ENCODE measurements around the gene XXYLT1. TPM values are rescaled to one million over a fixed set of nuclear protein-coding genes. Genes with fewer than 3 reads are reported as not detected.

Gene XXYLT1
- total and polyA plus RNA-seq, 2 of the 8 experiments (the other 6 are each of a cell fraction or from before 2014, with no cell fraction given): 18.9 to 23.8 TPM

DNA sequence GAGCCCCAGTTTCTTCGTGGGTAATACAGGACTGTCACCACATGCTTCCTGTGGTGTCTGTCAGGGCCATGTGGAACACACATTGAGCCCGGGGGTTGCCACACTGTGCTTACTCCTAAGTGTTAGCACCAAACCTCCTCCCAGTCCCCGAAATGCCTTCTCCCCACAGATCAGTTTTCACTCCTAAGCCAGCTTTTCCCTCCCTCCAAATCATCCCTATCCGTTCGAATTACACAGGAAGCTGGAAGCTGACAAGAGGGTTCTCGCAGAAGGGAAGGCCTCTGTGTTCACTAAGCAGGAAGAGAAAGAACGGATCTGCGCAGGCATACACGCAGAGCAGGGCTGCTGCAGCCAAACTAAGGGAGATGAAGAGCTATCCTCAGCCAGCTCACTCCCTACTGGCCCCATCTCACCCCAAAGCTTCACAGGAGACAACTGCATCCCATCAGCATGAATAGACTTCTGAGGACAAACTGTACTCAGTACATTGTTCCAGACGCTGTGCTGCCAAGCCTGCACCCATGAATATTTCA, 32.3 kb downstream of the XXYLT1 start (continued):
- TF ChIP-seq, protein P1, sequence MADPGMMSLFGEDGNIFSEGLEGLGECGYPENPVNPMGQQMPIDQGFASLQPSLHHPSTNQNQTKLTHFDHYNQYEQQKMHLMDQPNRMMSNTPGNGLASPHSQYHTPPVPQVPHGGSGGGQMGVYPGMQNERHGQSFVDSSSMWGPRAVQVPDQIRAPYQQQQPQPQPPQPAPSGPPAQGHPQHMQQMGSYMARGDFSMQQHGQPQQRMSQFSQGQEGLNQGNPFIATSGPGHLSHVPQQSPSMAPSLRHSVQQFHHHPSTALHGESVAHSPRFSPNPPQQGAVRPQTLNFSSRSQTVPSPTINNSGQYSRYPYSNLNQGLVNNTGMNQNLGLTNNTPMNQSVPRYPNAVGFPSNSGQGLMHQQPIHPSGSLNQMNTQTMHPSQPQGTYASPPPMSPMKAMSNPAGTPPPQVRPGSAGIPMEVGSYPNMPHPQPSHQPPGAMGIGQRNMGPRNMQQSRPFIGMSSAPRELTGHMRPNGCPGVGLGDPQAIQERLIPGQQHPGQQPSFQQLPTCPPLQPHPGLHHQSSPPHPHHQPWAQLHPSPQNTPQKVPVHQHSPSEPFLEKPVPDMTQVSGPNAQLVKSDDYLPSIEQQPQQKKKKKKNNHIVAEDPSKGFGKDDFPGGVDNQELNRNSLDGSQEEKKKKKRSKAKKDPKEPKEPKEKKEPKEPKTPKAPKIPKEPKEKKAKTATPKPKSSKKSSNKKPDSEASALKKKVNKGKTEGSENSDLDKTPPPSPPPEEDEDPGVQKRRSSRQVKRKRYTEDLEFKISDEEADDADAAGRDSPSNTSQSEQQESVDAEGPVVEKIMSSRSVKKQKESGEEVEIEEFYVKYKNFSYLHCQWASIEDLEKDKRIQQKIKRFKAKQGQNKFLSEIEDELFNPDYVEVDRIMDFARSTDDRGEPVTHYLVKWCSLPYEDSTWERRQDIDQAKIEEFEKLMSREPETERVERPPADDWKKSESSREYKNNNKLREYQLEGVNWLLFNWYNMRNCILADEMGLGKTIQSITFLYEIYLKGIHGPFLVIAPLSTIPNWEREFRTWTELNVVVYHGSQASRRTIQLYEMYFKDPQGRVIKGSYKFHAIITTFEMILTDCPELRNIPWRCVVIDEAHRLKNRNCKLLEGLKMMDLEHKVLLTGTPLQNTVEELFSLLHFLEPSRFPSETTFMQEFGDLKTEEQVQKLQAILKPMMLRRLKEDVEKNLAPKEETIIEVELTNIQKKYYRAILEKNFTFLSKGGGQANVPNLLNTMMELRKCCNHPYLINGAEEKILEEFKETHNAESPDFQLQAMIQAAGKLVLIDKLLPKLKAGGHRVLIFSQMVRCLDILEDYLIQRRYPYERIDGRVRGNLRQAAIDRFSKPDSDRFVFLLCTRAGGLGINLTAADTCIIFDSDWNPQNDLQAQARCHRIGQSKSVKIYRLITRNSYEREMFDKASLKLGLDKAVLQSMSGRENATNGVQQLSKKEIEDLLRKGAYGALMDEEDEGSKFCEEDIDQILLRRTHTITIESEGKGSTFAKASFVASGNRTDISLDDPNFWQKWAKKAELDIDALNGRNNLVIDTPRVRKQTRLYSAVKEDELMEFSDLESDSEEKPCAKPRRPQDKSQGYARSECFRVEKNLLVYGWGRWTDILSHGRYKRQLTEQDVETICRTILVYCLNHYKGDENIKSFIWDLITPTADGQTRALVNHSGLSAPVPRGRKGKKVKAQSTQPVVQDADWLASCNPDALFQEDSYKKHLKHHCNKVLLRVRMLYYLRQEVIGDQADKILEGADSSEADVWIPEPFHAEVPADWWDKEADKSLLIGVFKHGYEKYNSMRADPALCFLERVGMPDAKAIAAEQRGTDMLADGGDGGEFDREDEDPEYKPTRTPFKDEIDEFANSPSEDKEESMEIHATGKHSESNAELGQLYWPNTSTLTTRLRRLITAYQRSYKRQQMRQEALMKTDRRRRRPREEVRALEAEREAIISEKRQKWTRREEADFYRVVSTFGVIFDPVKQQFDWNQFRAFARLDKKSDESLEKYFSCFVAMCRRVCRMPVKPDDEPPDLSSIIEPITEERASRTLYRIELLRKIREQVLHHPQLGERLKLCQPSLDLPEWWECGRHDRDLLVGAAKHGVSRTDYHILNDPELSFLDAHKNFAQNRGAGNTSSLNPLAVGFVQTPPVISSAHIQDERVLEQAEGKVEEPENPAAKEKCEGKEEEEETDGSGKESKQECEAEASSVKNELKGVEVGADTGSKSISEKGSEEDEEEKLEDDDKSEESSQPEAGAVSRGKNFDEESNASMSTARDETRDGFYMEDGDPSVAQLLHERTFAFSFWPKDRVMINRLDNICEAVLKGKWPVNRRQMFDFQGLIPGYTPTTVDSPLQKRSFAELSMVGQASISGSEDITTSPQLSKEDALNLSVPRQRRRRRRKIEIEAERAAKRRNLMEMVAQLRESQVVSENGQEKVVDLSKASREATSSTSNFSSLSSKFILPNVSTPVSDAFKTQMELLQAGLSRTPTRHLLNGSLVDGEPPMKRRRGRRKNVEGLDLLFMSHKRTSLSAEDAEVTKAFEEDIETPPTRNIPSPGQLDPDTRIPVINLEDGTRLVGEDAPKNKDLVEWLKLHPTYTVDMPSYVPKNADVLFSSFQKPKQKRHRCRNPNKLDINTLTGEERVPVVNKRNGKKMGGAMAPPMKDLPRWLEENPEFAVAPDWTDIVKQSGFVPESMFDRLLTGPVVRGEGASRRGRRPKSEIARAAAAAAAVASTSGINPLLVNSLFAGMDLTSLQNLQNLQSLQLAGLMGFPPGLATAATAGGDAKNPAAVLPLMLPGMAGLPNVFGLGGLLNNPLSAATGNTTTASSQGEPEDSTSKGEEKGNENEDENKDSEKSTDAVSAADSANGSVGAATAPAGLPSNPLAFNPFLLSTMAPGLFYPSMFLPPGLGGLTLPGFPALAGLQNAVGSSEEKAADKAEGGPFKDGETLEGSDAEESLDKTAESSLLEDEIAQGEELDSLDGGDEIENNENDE (IDR thresholded peaks at IDR 0.05; ENCODE audit: insufficient replicate concordance, low read length): no peak
- no peak for TF ChIP-seq JUN (IDR thresholded peaks at IDR 0.05; ENCODE audit: low read depth, low read length)
